ENCODE data around the gene TMEM270. TPM values are rescaled to one million over a fixed set of nuclear protein-coding genes. Genes with fewer than 3 reads are reported as not detected.
A peak's percentile ranks its signal among the peaks of the same experiment; 100 is the strongest.

The TMEM270 gene
- total and polyA plus RNA-seq, 2 of the 8 experiments (the other 6 are each of a cell fraction or from before 2014, with no cell fraction given), result 0.26 TPM; not detected in 1

- no peaks in the 10 kb centered on the region for H3K27me3 ChIP-seq (replicated peaks in 1 of 4; ENCODE audit: control insufficient read depth in 3 of 4, extremely low read depth in 1 of 4, insufficient read depth in 3 of 4, low read length in 3 of 4)
- no peaks in the 10 kb centered on the region for H3K79me1 ChIP-seq (ENCODE audit: low read depth, low read length)
- H3K4ac ChIP-seq (replicated peaks; ENCODE audit: insufficient read length, low read depth, low read length), result no peak overlapping the region
- H3K4me2 ChIP-seq (ENCODE audit: insufficient read depth in 1 of 2, low read depth in 2 of 2, low read length in 2 of 2), result no peak overlapping the region
- no peak overlapping the region for H3K14ac ChIP-seq (ENCODE audit: insufficient read length)
- H3K79me2 ChIP-seq (ENCODE audit: control insufficient read depth in 1 of 2, insufficient read depth in 2 of 2, low read length in 2 of 2), result no peaks in the 10 kb centered on the region
- H3K4me3 ChIP-seq (ENCODE audit: extremely low read depth in 1 of 4, insufficient read depth in 2 of 4, low read depth in 3 of 4, low read length in 4 of 4), result no peak overlapping the region
- H3K18ac ChIP-seq (ENCODE audit: extremely low read depth, low read length), result no peak overlapping the region
- no peak overlapping the region for H2AFZ ChIP-seq (ENCODE audit: low read length)
- 91% methylated on average over 13 of the region's 13 CpGs; no CpG with 5 or more reads in 1 of the 2 experiments for WGBS, 2 experiments (ENCODE audit: extremely low coverage in 1 of 2, insufficient coverage in 1 of 2, insufficient read length in 1 of 2, insufficient replicate concordance in 2 of 2, low coverage in 1 of 2, low lambda C conversion rate in 2 of 2, missing lambda C conversion rate in 1 of 2)
- no peak overlapping the region for H3K27ac ChIP-seq (ENCODE audit: low read depth, low read length)
- no peak overlapping the region for H3K56ac ChIP-seq (replicated peaks; ENCODE audit: insufficient read length, low read depth, low read length)
- H4K8ac ChIP-seq (ENCODE audit: extremely low read depth, insufficient read depth, low read length), result no peak overlapping the region
- H3K23me2 ChIP-seq (ENCODE audit: low read depth, low read length), result peaks cover 2% of the 10 kb centered on the region; the same call in 1 of the 2 replicates
- peak overlapping the region; percentile 65 for H4K91ac ChIP-seq (replicated peaks; ENCODE audit: insufficient read length, low read length)
- H3K36me3 ChIP-seq (ENCODE audit: control insufficient read depth in 2 of 4, insufficient read depth in 4 of 4, low read length in 3 of 4), result no peaks in the 10 kb centered on the region
- POLR2A ChIA-PET (ENCODE audit: partially characterized antibody), result interaction anchor here (2.4 kb wide), 1 partner anchor 12 kb away, joined by 7 read pairs; no protein-coding TSS in a partner anchor
- H2AK5ac ChIP-seq (ENCODE audit: low read depth, low read length), result no peak overlapping the region
- DNase-seq (ENCODE audit: low read depth in 1 of 2, low spot score in 2 of 2) (no peak), FAIRE-seq (no peak)
- no peaks in the 10 kb centered on the region for H4K20me1 ChIP-seq (replicated peaks in 1 of 2; ENCODE audit: control insufficient read depth in 1 of 2, insufficient read depth in 2 of 2, low read length in 2 of 2)
- H2BK12ac ChIP-seq (ENCODE audit: low read depth, low read length), result no peak overlapping the region
- H3K9ac ChIP-seq (replicated peaks in 1 of 4; ENCODE audit: extremely low read depth in 1 of 4, low read depth in 3 of 4, low read length in 3 of 4), result no peak overlapping the region
- H3K9me3 ChIP-seq (ENCODE audit: insufficient read depth in 2 of 2, low read depth in 1 of 2, low read length in 1 of 2), result no peaks in the 10 kb centered on the region
- H2BK120ac ChIP-seq (replicated peaks; ENCODE audit: low read depth, low read length), result no peak overlapping the region
- H3K23ac ChIP-seq (ENCODE audit: insufficient read length), result no peak overlapping the region
- H2BK5ac ChIP-seq (ENCODE audit: low read depth, low read length), result no peak overlapping the region
- peaks cover 4 to 18% (median 4%) of the 10 kb centered on the region in 4 experiments for H3K4me1 ChIP-seq (replicated peaks in 1 of 4; ENCODE audit: control insufficient read depth in 3 of 4, insufficient read depth in 4 of 4, low read length in 3 of 4)
- H4K5ac ChIP-seq (ENCODE audit: insufficient read length, low read depth, low read length), result no peak overlapping the region
- CTCF ChIA-PET (ENCODE audit: partially characterized antibody), result interaction anchor here (1.1 kb wide), 1 partner anchor 120 kb away, joined by 4 read pairs; the partner anchor contains the start of gene ELN
- H2BK20ac ChIP-seq (ENCODE audit: low read length), result no peak overlapping the region
- H2BK15ac ChIP-seq (ENCODE audit: low read length), result 0 out of 2 replicates have a peak overlapping the region, but pooled peaks have one; percentile 18
- TF ChIP-seq BRCA1 (IDR thresholded peaks at IDR 0.05; ENCODE audit: low read depth, low read length), result no peak
- no peak for TF ChIP-seq TAF1 (IDR thresholded peaks at IDR 0.05; ENCODE audit: low read depth, low read length)
- no peak for TF ChIP-seq HDAC2 (IDR thresholded peaks at IDR 0.05; ENCODE audit: borderline replicate concordance in 1 of 2, low read depth in 2 of 2, low read length in 2 of 2)
- TF ChIP-seq POLR2AphosphoS5 (IDR thresholded peaks at IDR 0.05; ENCODE audit: low read depth, low read length), result no peak
- TF ChIP-seq SRF (IDR thresholded peaks at IDR 0.05; ENCODE audit: low read depth, low read length), result no peak
- no peak for TF ChIP-seq ASH2L (IDR thresholded peaks at IDR 0.05; ENCODE audit: low read length)
- no peak for TF ChIP-seq KDM5A (IDR thresholded peaks at IDR 0.05; ENCODE audit: low read length)
- TF ChIP-seq BACH1 (IDR thresholded peaks at IDR 0.05; ENCODE audit: low read length), result no peak
- TF ChIP-seq TEAD4 (IDR thresholded peaks at IDR 0.05; ENCODE audit: low read depth, low read length), result no peak
- TF ChIP-seq KDM1A (IDR thresholded peaks at IDR 0.05; ENCODE audit: borderline replicate concordance, low read length), result no peak
- TF ChIP-seq RFX5 (IDR thresholded peaks at IDR 0.05; ENCODE audit: borderline replicate concordance, low read depth, low read length), result no peak
- no peak for TF ChIP-seq EGR1 (IDR thresholded peaks at IDR 0.05; ENCODE audit: borderline replicate concordance, low read depth, low read length)
- TF ChIP-seq E2F6 (IDR thresholded peaks at IDR 0.05), result no peak
Measured at GRCh38 chr7:73906874-73907273, 45.9 kb downstream of the TMEM270 start.
